Left lung (tissue), 10 donors: ENCODE measurements around the gene SLC45A1. TPM values are rescaled to one million over a fixed set of nuclear protein-coding genes. Genes with fewer than 3 reads are reported as not detected.

Experiments
- ATAC-seq: fragments of 200-7000 bp; cut with Tn5 transposase; one replicate; pipeline ENCODE4 v1.9.1; 2020; ENCODE audit warnings: moderate library complexity
- DNase-seq, 4 donors: peaks; one replicate each; pipeline ENCODE4 v3.0.0-alpha.2; 2013 to 2020
- H3K27ac ChIP-seq, 2 donors: fragments of 200-600 bp; sonication (generic) in 1 of 2; one replicate each; pipeline versions ENCODE4 v1.5.0 to v1.8.0; 2020 to 2021
- H3K27me3 ChIP-seq, 2 donors: fragments of 200-600 bp; sonication (generic) in 1 of 2; one replicate each; pipeline versions ENCODE4 v1.5.0 to v1.8.0; 2020 to 2021
- H3K36me3 ChIP-seq, 2 donors: fragments of 200-600 bp; sonication (generic) in 1 of 2; one replicate each; pipeline versions ENCODE4 v1.5.0 to v1.8.0; 2020 to 2021
- H3K4me1 ChIP-seq, 2 donors: fragments of 200-600 bp; one replicate each; pipeline ENCODE4 v1.8.0; 2021
- H3K4me3 ChIP-seq, 2 donors: fragments of 200-600 bp; sonication (generic) in 1 of 2; one replicate each; pipeline versions ENCODE4 v1.5.0 to v1.8.0; 2020 to 2021; ENCODE audit warnings: mild to moderate bottlenecking in 1 of 2
- H3K9me3 ChIP-seq, 2 donors: fragments of 200-600 bp; sonication (generic) in 1 of 2; one replicate each; pipeline versions ENCODE4 v1.5.0 to v1.8.0; 2020 to 2021
- intact Hi-C, 2 donors: fragments of 100-400 bp; cut with DNase I; formaldehyde crosslinking; loops; one replicate each; pipeline versions ENCODE4 v1.11.2 to v1.14.2; 2022
- polyA plus RNA-seq, 6 donors: library from polyadenylated mRNA; unstranded; fragments of 120-200 nt; gene quantifications; one replicate each; pipeline ENCODE4 v1.2.1, GENCODE V29; 2013; ENCODE audit not compliant: insufficient read length in 6 of 6
- total RNA-seq, 2 donors: library from RNA; stranded (reverse); fragmentation: NEBNext Ultra II Directional; extraction: Animal tissue kit (Norgen Biotek cat#: 25700); gene quantifications; one replicate each; pipeline ENCODE4 v1.2.1, GENCODE V29; 2021
- TF ChIP-seq, protein P1 (sequence below), 2 donors: fragments of 200-600 bp; sonication (generic) in 1 of 2; IDR thresholded peaks; one replicate each; pipeline versions ENCODE4 v1.5.0 to v1.8.0; 2021; ENCODE audit warnings: antibody characterized with exemption in 2 of 2
- donor health status: DM: no; HTN: yes; CAD: no.
- donor health status: DM: no; HTN: no; CAD: no.

The SLC45A1 gene
- total and polyA plus RNA-seq, 8 donors: 0.51 to 1.4 (median 0.80) TPM

- intact Hi-C loops: no loop called here
- Histone ChIP-seq H3K9me3 (no peaks in the 10 kb centered on the region), H3K27me3 (peaks cover 0 to 11% of the 10 kb centered on the region in 2 donors), H3K4me3 (no peak overlapping the region), H3K4me1 (no peaks in the 10 kb centered on the region), H3K36me3 (no peaks in the 10 kb centered on the region), H3K27ac (no peak overlapping the region)
- TF ChIP-seq, protein P1, sequence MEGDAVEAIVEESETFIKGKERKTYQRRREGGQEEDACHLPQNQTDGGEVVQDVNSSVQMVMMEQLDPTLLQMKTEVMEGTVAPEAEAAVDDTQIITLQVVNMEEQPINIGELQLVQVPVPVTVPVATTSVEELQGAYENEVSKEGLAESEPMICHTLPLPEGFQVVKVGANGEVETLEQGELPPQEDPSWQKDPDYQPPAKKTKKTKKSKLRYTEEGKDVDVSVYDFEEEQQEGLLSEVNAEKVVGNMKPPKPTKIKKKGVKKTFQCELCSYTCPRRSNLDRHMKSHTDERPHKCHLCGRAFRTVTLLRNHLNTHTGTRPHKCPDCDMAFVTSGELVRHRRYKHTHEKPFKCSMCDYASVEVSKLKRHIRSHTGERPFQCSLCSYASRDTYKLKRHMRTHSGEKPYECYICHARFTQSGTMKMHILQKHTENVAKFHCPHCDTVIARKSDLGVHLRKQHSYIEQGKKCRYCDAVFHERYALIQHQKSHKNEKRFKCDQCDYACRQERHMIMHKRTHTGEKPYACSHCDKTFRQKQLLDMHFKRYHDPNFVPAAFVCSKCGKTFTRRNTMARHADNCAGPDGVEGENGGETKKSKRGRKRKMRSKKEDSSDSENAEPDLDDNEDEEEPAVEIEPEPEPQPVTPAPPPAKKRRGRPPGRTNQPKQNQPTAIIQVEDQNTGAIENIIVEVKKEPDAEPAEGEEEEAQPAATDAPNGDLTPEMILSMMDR (IDR thresholded peaks at IDR 0.05): no peak
- DNase-seq (no peak), ATAC-seq (no peak)
Measured at GRCh38 chr1:8323706-8324105, 5.8 kb downstream of the SLC45A1 start.

DNA sequence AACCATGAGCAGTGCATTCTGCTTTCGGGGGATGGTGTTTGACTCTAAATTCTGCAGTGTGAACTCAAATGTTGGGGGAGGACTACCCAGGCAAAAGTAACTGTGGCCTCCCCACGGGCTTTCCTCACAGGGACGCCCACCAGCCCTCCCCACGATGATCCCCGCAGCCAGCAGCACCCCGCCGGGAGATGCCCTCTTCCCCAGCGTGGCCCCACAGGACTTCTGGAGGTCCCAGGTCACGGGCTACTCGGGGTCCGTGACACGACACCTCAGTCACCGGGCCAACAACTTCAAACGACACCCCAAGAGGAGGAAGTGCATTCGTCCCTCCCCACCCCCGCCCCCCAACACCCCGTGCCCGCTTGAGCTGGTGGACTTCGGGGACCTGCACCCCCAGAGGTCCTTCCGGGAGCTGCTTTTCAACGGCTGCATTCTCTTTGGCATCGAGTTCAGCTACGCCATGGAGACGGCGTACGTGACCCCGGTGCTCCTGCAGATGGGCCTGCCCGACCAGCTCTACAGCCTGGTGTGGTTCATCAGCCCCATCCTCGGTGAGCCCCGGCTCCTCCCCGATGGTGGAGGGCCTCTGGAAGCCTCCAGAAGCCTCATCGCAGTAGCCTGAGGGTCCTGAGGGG lies 6.4 kb downstream of the SLC45A1 start:
- Histone ChIP-seq H3K36me3 (no peaks in the 10 kb centered on the region), H3K27ac (no peak overlapping the region), H3K9me3 (no peaks in the 10 kb centered on the region), H3K4me3 (no peak overlapping the region), H3K27me3 (peaks cover 0 to 5% of the 10 kb centered on the region in 2 donors), H3K4me1 (no peaks in the 10 kb centered on the region)
- DNase-seq (no peak), ATAC-seq (no peak)
- TF ChIP-seq, protein P1 (IDR thresholded peaks at IDR 0.05): no peak
- intact Hi-C loops: no loop called here

- Histone ChIP-seq H3K27me3 (no peaks in the 10 kb centered on the region), H3K4me1 (no peaks in the 10 kb centered on the region), H3K9me3 (no peaks in the 10 kb centered on the region), H3K27ac (no peak overlapping the region), H3K4me3 (no peak overlapping the region), H3K36me3 (no peaks in the 10 kb centered on the region)
- intact Hi-C loops: no loop called here
- DNase-seq (no peak), ATAC-seq (no peak)
- TF ChIP-seq, protein P1 (IDR thresholded peaks at IDR 0.05): no peak
Measured at GRCh38 chr1:8325771-8326170, 7.9 kb downstream of the SLC45A1 start.

- Histone ChIP-seq H3K4me3 (no peak overlapping the region), H3K27me3 (no peaks in the 10 kb centered on the region), H3K9me3 (no peaks in the 10 kb centered on the region), H3K36me3 (no peaks in the 10 kb centered on the region), H3K4me1 (no peaks in the 10 kb centered on the region), H3K27ac (no peak overlapping the region)
- DNase-seq: no peak
- intact Hi-C loops: no loop called here
- ATAC-seq: no peak
- TF ChIP-seq, protein P1 (IDR thresholded peaks at IDR 0.05): no peak
Measured at GRCh38 chr1:8326265-8326664, 8.4 kb downstream of the SLC45A1 start.

DNA sequence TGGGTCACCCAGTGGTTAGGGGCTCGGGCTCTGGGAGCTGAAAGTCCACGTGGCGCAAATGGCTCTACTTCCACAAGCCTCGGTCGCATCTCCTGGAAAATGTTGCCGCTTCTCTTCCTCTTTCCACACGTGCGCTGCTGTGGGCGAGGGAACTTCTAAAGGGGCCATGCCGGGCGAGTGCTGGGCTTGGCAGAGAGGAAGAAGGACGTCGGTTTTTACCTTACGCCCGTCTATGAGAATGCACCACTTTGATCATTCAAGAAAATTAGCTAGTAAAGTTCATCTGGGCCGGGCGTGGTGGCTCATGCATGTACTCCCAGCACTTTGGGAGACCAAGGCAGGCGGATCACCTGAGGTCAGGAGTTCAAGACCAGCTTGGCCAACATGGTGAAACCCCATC lies 10.4 kb downstream of the SLC45A1 start:
- DNase-seq: peak in 1 of 4 donors; percentile 27
- ATAC-seq: no peak
- intact Hi-C loops: no loop called here
- H3K27ac ChIP-seq: no peak overlapping the region
- H3K4me1 ChIP-seq: no peaks in the 10 kb centered on the region
- no peaks in the 10 kb centered on the region for H3K36me3 ChIP-seq
- H3K9me3 ChIP-seq: no peaks in the 10 kb centered on the region
- no peaks in the 10 kb centered on the region for H3K27me3 ChIP-seq
- TF ChIP-seq, protein P1 (IDR thresholded peaks at IDR 0.05): no peak
- H3K4me3 ChIP-seq: no peak overlapping the region
